WTC11 (cell line): ENCODE measurements around the gene CUEDC1. TPM values are rescaled to one million over a fixed set of nuclear protein-coding genes. Genes with fewer than 3 reads are reported as not detected.
A peak's percentile ranks its signal among the peaks of the same experiment; 100 is the strongest.

Experiments used
- ATAC-seq: fragments of 200-7000 bp; cut with Tn5 transposase; 2 replicates; pipeline ENCODE4 v1.10.0; 2021; ENCODE audit warnings: mild to moderate bottlenecking, moderate library complexity
- CTCF ChIA-PET: fragments of 300-600 bp; sonication (Branson Sonifier 250); formaldehyde crosslinking; loops from one replicate; lab custom pipeline; 2021; ENCODE audit warnings: antibody characterized with exemption; lab: Charles Lee
- POLR2A ChIA-PET: fragments of 350-600 bp; sonication (Branson Sonifier 250); formaldehyde crosslinking; loops from one replicate; lab custom pipeline; 2021; ENCODE audit warnings: antibody characterized with exemption; lab: Charles Lee
- DNase-seq: peaks from one replicate; pipeline ENCODE4 v3.0.0; 2021; ENCODE audit warnings: low spot score
- H3K27ac Mint-ChIP-seq: 2 replicates; pipeline ENCODE4 v1.8.0; 2021; ENCODE audit warnings: mixed read lengths
- H3K27me3 Mint-ChIP-seq: 2 replicates; pipeline ENCODE4 v1.8.0; 2021; ENCODE audit warnings: low read depth, mild to moderate bottlenecking, moderate library complexity, mixed read lengths
- H3K36me3 Mint-ChIP-seq: 2 replicates; pipeline ENCODE4 v1.8.0; 2021; ENCODE audit warnings: mixed read lengths
- H3K4me1 Mint-ChIP-seq: 2 replicates; pipeline ENCODE4 v1.8.0; 2022; ENCODE audit warnings: mixed read lengths
- H3K4me3 Mint-ChIP-seq: 2 replicates; pipeline ENCODE4 v1.8.0; 2021; ENCODE audit warnings: mild to moderate bottlenecking, moderate library complexity, mixed read lengths
- H3K9me3 Mint-ChIP-seq: 2 replicates; pipeline ENCODE4 v1.8.0; 2021; ENCODE audit warnings: mixed read lengths
- ETV6 ChIP-seq: sonication (generic); formaldehyde crosslinking; IDR thresholded peaks from 2 replicates; pipeline ENCODE4 v1.8.1; 2022; ENCODE audit warnings: mild to moderate bottlenecking, missing genetic modification reagents
- GTF2I ChIP-seq: fragments of 250-450 bp; sonication (Bioruptor Pico); conservative IDR thresholded peaks from 2 replicates; pipeline ENCODE4 v1.4.0; 2021; ENCODE audit warnings: mild to moderate bottlenecking
- HMGA2 ChIP-seq: fragments of 250-450 bp; sonication (Bioruptor Pico); IDR thresholded peaks from 2 replicates; pipeline ENCODE4 v1.4.0; 2021; ENCODE audit warnings: mild to moderate bottlenecking, moderate library complexity
- NFE2L1 ChIP-seq: sonication (generic); formaldehyde crosslinking; IDR thresholded peaks from 2 replicates; pipeline ENCODE4 v1.8.1; 2023; ENCODE audit warnings: missing genetic modification reagents
- PRRX2 ChIP-seq: fragments of 250-450 bp; sonication (Bioruptor Pico); IDR thresholded peaks from 2 replicates; pipeline ENCODE4 v1.8.0; 2021; ENCODE audit warnings: mild to moderate bottlenecking
- ZBTB21 ChIP-seq: sonication (generic); formaldehyde crosslinking; IDR thresholded peaks from 2 replicates; pipeline ENCODE4 v1.8.1; 2023; ENCODE audit warnings: mild to moderate bottlenecking, missing genetic modification reagents, borderline replicate concordance
- ZNF232 ChIP-seq: sonication (generic); formaldehyde crosslinking; IDR thresholded peaks from 2 replicates; pipeline ENCODE4 v1.8.0; 2022; ENCODE audit warnings: mild to moderate bottlenecking, missing genetic modification reagents
- total RNA-seq: library from RNA; stranded (reverse); gene quantifications from 3 replicates; pipeline ENCODE4 v1.2.3, GENCODE V29; 2021
- TF ChIP-seq, protein P1 (sequence below): sonication (generic); formaldehyde crosslinking; IDR thresholded peaks from 2 replicates; pipeline ENCODE4 v1.8.0; 2022; ENCODE audit warnings: mild to moderate bottlenecking, missing genetic modification reagents
- TF ChIP-seq, protein P2 (sequence below): sonication (generic); formaldehyde crosslinking; IDR thresholded peaks from 2 replicates; pipeline ENCODE4 v1.8.1; 2022; ENCODE audit warnings: missing genetic modification reagents, borderline replicate concordance
- TF ChIP-seq, protein P3 (sequence below): sonication (generic); formaldehyde crosslinking; IDR thresholded peaks from 2 replicates; pipeline ENCODE4 v1.8.0; 2022; ENCODE audit warnings: mild to moderate bottlenecking, missing genetic modification reagents
- TF ChIP-seq, protein P4 (sequence below): sonication (generic); formaldehyde crosslinking; IDR thresholded peaks from 2 replicates; pipeline ENCODE4 v1.8.0; 2022; ENCODE audit warnings: mild to moderate bottlenecking, missing genetic modification reagents
- TF ChIP-seq, protein P5 (sequence below): sonication (generic); formaldehyde crosslinking; IDR thresholded peaks from 2 replicates; pipeline ENCODE4 v1.8.1; 2022; ENCODE audit warnings: low read depth, missing genetic modification reagents, borderline replicate concordance

The CUEDC1 gene
- total RNA-seq, 1 experiment from 2014 or later, result 12.2 TPM

DNA sequence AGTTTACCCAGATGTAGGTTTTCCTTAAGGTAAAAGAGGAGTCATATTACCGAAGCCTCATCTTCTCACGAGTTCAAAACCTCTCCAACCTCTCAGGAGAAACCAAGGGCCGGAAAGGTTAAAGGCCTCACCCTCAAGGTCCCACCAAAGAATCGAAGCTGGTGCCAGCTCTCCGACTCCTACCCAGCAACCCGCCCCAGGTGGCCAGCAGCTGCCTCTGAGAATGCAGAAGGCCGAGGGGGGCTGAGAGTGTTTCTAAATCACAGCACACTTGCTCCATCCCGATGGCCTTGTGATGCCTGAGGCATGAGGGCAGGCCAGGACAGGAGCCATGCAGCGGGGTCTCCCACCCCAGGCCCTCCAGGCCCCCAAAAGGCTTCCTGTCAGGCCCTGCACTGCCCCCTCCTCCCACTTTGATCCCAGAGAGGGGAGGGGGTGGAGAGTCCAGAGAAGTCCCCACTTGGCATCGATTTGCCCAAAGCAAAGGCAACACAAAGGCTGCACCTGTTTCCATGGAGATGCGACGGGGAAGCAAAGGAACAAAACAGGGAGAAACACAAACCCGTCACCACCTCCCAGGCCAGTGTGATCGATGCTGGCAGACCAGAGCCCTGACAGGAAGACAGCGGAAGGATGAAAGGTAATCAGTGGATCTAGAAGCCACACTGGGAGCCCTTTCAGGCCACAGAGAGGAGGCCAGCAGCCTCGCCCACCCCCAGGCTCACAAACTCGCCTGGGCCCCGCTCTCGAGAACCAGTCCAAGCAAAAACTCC is 39.0 kb downstream of the CUEDC1 start:
- Mint-ChIP-seq H3K4me3 (no peak overlapping the region), H3K27me3 (no peaks in the 10 kb centered on the region), H3K4me1 (peaks cover 68% of the 10 kb centered on the region), H3K9me3 (no peaks in the 10 kb centered on the region), H3K36me3 (no peaks in the 10 kb centered on the region), H3K27ac (peak overlapping the region; percentile 70)
- POLR2A ChIA-PET, result interaction anchor here (0.5 kb wide), 1 partner anchor 19 kb away, joined by 3 read pairs; no protein-coding TSS in a partner anchor
- CTCF ChIA-PET, result interaction anchor here (0.7 to 1.8 kb wide), 6 partner anchors 18 to 83 kb away, joined by 3 to 6 read pairs (median 4); partner anchors contain the start of gene CUEDC1
- no peak for TF ChIP-seq ZNF232 (CRISPR knock-in tag)
- ATAC-seq (peak; percentile 65), DNase-seq (peak; percentile 55)

DNA sequence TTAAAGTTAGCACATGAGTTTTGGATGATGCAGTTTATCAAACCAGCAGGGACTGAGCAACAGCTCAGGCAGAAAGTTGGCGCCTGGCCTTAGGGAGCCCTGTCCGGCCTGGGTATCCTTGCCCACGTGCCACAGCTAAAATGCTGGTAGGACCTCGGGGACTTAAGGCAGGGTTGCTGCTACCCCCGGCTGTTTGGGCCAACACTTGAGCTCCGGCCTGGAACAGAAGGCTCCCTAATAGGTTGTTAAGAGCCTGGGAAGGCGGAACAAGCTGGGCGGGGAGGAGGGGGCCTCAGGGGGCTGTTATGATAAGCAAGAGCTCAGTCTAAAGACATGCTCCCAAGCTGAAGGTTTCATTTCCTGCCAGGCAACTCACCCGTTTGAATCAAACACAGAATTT is 39.7 kb downstream of the CUEDC1 start:
- CTCF ChIA-PET, result interaction anchor here (0.7 to 1.8 kb wide), 8 partner anchors 10 to 83 kb away, joined by 3 to 6 read pairs (median 4); partner anchors contain the start of gene CUEDC1

More for the DNA sequence above, 39.7 kb downstream of the CUEDC1 start:
- Mint-ChIP-seq H3K4me3 (no peak overlapping the region), H3K27me3 (no peaks in the 10 kb centered on the region), H3K36me3 (no peaks in the 10 kb centered on the region), H3K4me1 (peaks cover 68% of the 10 kb centered on the region), H3K9me3 (no peaks in the 10 kb centered on the region), H3K27ac (peak overlapping the region; percentile 70; the same call in 1 of the 2 replicates)
- DNase-seq (no peak), ATAC-seq (no peak)
- POLR2A ChIA-PET, result no interaction called here
- TF ChIP-seq, protein P1, sequence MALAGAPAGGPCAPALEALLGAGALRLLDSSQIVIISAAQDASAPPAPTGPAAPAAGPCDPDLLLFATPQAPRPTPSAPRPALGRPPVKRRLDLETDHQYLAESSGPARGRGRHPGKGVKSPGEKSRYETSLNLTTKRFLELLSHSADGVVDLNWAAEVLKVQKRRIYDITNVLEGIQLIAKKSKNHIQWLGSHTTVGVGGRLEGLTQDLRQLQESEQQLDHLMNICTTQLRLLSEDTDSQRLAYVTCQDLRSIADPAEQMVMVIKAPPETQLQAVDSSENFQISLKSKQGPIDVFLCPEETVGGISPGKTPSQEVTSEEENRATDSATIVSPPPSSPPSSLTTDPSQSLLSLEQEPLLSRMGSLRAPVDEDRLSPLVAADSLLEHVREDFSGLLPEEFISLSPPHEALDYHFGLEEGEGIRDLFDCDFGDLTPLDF (CRISPR knock-in tag), result no peak
- TF ChIP-seq, protein P2, sequence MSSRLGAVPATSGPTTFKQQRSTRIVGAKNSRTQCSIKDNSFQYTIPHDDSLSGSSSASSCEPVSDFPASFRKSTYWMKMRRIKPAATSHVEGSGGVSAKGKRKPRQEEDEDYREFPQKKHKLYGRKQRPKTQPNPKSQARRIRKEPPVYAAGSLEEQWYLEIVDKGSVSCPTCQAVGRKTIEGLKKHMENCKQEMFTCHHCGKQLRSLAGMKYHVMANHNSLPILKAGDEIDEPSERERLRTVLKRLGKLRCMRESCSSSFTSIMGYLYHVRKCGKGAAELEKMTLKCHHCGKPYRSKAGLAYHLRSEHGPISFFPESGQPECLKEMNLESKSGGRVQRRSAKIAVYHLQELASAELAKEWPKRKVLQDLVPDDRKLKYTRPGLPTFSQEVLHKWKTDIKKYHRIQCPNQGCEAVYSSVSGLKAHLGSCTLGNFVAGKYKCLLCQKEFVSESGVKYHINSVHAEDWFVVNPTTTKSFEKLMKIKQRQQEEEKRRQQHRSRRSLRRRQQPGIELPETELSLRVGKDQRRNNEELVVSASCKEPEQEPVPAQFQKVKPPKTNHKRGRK (CRISPR knock-in tag), result no peak
- TF ChIP-seq GTF2I (CRISPR knock-in tag) (no peak), PRRX2 (CRISPR knock-in tag) (no peak), NFE2L1 (CRISPR knock-in tag) (no peak), HMGA2 (CRISPR knock-in tag) (no peak), ETV6 (CRISPR knock-in tag) (no peak), ZBTB21 (CRISPR knock-in tag) (no peak)
- TF ChIP-seq, protein P3, sequence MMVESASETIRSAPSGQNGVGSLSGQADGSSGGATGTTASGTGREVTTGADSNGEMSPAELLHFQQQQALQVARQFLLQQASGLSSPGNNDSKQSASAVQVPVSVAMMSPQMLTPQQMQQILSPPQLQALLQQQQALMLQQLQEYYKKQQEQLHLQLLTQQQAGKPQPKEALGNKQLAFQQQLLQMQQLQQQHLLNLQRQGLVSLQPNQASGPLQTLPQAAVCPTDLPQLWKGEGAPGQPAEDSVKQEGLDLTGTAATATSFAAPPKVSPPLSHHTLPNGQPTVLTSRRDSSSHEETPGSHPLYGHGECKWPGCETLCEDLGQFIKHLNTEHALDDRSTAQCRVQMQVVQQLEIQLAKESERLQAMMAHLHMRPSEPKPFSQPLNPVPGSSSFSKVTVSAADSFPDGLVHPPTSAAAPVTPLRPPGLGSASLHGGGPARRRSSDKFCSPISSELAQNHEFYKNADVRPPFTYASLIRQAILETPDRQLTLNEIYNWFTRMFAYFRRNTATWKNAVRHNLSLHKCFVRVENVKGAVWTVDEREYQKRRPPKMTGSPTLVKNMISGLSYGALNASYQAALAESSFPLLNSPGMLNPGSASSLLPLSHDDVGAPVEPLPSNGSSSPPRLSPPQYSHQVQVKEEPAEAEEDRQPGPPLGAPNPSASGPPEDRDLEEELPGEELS (CRISPR knock-in tag), result no peak
- TF ChIP-seq, protein P4, sequence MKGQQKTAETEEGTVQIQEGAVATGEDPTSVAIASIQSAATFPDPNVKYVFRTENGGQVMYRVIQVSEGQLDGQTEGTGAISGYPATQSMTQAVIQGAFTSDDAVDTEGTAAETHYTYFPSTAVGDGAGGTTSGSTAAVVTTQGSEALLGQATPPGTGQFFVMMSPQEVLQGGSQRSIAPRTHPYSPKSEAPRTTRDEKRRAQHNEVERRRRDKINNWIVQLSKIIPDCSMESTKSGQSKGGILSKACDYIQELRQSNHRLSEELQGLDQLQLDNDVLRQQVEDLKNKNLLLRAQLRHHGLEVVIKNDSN, result no peak
- TF ChIP-seq, protein P5, sequence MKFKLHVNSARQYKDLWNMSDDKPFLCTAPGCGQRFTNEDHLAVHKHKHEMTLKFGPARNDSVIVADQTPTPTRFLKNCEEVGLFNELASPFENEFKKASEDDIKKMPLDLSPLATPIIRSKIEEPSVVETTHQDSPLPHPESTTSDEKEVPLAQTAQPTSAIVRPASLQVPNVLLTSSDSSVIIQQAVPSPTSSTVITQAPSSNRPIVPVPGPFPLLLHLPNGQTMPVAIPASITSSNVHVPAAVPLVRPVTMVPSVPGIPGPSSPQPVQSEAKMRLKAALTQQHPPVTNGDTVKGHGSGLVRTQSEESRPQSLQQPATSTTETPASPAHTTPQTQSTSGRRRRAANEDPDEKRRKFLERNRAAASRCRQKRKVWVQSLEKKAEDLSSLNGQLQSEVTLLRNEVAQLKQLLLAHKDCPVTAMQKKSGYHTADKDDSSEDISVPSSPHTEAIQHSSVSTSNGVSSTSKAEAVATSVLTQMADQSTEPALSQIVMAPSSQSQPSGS (CRISPR knock-in tag), result no peak
